HG03354 (cell line): Measurements from ENCODE around the gene MTOR.
A peak's percentile ranks its signal among the peaks of the same experiment; 100 is the strongest.
"Not testable (repeated sequence)": the region's sequence is repeated elsewhere in the genome, so short reads cannot be mapped to it uniquely, and the experiment has no call there.

Experiments used
- ATAC-seq: cut with Tn5 transposase; IDR thresholded peaks from one replicate; pipeline ENCODE4 v1.9.1; 2021; ENCODE audit warnings: mild to moderate bottlenecking; ENCODE audit not compliant: unreplicated experiment, poor library complexity, severe bottlenecking

The MTOR gene

GRCh38 chr1:11281518-11282331 lies 19.4 kb upstream of the MTOR start:
- ATAC-seq, result no peak

DNA sequence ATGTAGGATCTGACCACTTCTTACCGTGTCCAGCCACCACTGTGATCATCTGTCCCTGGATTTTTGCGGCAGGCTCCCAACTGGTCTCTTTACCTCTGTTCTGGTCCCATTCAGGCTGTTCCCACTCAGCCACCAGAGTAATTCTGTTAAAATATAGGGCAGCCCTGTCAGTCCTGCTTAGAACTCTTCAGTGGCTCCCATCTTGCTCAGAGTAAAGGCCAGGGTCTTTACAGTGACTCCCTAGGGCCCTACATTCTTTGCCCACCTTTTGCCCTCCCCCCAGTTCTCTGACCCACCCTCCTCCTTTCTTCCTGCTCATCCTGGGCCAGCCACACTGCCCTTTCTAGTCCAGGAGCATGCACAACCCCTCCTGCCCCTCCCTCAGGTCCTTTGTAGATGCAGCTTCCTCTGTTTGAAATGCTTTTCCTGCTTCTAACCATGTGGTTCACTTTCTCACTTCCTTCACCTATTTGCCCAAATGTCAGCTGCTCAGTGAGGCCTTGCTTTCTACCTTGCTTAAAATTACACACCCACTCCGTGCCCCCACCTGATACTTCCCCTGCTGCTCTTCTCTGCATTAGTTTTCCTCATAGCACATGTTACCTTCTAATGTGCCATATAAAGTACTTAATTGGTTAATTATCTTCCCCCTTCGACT lies 18.5 kb upstream of the MTOR start:
- peak; percentile 45 for ATAC-seq

- no peak for ATAC-seq
Measured at GRCh38 chr1:11279630-11280029, 17.3 kb upstream of the MTOR start.

DNA sequence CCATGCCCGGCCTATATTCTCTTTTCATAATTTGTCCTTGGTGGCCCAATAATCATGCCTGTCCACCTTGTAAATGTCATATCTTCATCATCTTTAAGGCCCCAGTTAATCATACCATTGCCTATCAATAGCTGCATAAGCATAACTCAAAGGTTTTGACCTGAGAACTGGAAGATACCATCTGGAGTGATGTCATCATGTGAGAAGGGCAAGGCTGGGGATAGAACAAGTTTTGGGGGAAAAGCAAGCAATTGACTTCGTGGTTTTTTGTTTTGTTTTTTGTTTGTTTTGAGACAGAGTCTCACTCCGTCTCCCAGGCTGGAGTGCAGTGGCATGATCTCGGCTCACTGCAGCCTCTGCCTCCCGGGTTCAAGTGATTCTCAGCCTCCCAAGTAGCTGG lies 16.8 kb upstream of the MTOR start:
- no peak for ATAC-seq

- peak; percentile 57 for ATAC-seq
Measured at GRCh38 chr1:11273595-11274234, 11.4 kb upstream of the MTOR start.

DNA sequence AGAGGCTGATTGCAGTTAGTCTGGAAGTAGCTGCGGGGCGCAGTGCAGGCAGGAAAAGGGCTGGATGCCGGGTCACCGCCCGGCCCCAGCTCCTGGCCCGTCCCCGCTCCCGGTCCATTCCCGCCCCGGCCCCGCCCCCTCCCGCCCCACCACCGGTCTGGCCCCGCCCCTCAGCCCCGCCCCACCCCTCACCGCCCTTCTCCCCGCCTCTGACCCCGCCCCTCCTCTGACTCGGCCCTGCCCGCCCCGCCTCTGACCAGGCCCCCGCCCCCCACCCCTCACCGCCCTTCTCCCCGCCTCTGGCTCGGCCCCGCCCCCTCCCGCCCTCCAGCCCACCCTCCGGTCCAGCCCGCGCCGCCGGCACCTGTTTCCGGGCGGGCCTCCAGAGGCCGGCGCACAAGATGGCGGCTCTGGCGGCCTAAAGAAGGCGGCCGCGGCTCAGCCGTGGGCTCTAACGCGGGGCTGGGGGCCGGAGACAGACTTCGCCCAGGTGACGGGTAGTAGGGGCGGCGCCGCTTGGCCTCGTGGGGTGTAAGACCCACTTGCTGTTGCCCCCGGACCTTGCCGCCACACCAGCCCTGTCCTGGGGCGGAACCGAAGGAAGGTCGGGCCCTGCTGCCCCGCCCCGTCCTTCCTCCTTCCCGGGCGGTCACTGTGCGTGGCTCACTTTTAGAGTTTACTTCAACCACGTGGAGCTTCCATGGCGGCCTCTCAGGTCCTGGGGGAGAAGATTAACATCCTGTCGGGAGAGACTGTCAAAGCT lies 10.7 kb upstream of the MTOR start, which contains the start of gene UBIAD1:
TSS of gene UBIAD1 (plus strand) at position 367 of the 763 bp plus-strand sequence. CDS start at position 701, 334 bp downstream.
- ATAC-seq, result peak; percentile 86

DNA sequence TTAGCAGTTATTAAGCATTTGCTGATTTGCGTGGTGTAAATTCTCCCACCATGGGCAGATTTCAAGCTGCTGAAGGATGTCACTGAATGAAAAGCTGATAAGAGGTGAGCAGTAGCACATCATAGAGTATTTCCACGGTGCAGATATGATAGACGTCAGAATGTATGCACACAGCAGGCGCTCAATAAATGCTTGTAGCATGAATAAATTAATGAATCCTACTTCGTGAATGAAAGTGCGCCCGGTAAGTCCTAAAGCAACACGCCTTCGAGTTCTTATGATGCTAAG lies 10.1 kb upstream of the MTOR start:
- ATAC-seq, result no peak

GRCh38 chr1:11267350-11268337 lies 5.3 kb upstream of the MTOR start:
- not testable (repeated sequence) for ATAC-seq

DNA sequence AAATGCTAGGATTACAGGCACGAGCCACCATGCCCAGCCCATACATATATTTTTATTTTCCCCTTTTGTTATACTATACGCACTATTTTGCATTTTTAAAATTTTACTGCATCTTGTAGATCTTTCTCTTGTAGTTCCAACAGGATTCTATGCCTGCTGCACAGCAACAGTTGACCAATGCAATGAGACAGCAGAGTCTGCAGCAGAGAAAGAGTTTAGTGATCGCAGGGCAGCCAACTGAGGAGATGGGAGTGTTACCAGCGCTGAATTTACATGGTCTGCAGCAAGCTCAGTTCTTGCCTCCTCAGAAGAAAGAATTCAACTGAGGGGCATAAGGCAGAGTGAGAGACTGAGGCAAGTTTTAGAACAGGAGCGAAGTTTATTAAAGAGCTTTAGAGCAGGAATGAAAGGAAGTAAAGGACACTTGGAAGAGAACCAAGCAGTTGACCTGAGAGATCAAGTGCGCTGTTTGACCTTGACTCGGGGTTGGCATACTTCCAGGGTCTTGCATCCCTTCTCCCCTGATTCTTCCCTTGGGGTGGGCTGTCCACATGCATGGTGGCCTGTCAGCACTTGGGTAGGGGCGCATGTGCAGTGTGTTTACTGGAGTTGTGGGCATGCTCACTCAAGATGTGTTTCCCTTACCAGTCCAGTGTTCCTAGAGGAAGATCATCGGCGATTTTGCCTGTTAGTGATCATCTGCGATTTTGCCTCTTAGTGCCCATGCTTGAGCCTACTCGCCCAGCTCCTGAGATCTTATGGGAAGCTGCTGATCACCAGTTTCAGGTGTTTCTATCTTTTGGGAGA lies 4.1 kb upstream of the MTOR start:
- no peak for ATAC-seq

- no peak for ATAC-seq
Measured at GRCh38 chr1:11256299-11256698, 6.1 kb downstream of the MTOR start.

DNA sequence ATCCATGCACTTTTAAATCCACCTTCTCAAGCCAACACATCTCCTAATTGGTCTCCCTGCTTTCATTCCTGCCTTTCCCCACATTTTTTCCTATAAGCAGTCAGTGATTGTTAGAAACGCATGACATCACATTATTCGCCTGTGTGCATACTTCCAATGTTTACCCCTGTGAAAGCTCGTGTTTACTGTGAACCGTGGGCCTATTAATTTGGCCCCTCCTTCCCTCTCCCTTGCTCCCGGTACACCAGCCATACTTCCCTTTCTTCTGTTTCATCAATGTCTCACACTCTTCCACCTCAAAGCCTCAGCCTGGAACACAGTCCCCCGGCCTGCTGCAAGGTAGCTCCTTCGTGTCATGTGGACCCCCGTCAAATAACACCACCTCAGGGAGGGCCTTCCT lies 9.1 kb downstream of the MTOR start:
- ATAC-seq, result no peak

DNA sequence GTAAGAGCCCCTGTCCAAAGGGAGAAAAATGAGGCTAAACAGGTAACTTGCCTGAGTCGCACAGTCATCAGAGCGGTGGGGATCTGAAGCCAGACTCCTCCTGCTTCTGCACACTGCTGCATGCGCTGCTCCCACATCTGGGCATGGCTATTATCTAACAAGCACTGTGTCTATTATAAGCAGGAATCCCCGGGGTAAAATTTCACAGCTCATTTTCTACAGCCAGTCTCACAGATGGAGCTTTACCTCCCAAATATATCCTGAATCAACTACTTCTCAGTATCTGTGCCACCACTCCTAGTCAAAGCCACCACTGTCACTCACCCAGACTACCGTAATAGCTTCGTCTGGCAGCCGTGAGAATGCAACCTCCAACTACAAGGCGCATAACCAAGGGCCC lies 9.8 kb downstream of the MTOR start:
- ATAC-seq, result no peak

DNA sequence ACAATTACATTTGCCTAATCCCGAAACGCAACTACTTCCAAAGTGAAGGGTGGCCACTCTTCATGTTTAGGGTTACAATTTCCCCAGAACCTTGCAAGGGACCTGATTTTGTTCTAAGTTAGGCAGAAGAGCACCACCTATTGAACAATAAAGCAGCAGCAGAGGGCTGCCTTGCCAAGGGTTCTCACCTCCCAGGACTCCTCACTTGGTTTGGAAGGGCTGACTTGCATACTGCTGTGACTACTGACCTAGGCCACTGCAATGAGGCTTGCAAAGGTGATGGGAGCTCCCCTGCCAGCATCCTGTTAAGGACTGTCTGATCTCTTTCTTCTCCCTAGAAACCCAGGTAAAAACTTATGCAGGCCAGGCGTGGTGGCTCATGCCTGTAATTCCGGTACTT lies 14.2 kb downstream of the MTOR start:
- ATAC-seq, result no peak

- no peak for ATAC-seq
Measured at GRCh38 chr1:11245904-11246719, 16.2 kb downstream of the MTOR start.

DNA sequence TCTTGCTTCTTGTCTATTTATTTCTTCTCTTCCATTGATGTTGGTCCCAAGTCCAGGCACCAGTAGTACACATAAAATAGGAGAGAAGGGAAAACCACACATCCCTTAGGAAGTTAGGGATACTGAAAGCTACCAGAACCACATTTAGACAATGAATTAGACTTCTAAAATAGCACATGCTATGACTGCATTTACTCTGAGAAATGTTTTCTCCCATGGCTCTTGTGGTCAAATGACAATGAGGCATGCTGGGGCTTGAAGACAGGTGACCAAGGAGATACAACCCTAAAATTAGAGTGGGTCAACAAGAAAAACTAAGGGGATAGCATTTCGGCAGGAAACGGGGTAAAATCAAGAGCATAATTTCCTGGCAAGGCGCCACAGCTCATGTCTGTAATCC lies 17.1 kb downstream of the MTOR start:
- ATAC-seq, result no peak

GRCh38 chr1:11238311-11238710 lies 24.0 kb downstream of the MTOR start:
- no peak for ATAC-seq

DNA sequence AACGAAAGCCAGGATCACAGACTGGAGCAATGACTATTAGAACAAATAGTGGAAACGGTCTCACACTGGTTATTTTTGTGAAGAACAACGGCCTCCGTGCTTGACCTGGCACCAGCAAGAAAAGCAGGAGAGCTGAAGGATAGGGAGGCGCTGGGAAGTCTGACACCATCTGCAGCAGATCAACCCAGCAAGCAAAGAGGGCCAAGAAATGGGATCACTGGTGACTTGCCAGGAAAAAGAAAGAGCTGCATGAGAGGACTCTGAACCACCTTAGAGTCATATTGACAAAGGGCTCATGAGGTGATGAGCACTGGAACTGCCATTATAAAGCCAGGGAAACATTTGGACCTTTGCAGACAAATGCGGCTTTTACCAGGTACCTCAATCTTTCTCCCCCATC lies 25.0 kb downstream of the MTOR start:
- no peak for ATAC-seq

DNA sequence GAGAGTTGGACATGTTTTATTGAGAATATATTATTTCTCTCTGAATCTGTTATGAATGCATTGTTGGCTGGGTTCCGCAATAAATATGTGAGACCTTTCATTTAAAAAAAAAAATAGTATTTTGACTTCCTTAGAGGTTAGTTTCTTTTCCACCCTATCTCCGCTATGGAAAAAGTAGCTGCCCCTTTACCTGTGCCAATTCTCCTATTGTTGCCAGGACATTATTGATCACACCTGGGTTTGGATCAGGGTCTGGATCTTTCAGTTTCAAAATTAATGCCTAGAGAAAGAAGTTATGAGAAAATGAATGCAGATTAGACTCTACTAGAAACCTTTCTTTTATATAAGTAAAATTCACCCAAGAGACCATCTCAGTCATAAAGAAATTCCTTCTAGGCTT lies 29.1 kb downstream of the MTOR start:
- no peak for ATAC-seq
